Measurements from ENCODE around the gene BORA.

DNA sequence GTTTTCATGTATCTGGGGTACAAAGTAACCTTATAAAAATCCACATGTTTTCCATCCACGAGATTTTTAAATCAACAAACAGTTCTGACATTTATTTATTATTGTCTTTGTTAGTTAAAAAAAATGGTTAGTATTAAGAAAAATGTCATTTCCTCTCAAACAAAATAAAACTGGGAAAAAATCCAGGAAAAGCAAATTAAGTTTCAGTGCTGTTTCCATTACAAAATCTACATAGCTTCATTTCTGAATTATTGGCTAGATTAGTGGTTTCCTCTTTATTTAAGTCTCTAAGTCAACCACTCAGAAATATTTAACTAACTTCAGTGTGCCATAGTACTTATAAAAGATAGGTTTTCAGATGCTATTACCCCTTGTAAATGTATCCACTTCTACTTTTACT, 49.4 kb upstream of the BORA start:
- TF ChIP-seq, protein P1, sequence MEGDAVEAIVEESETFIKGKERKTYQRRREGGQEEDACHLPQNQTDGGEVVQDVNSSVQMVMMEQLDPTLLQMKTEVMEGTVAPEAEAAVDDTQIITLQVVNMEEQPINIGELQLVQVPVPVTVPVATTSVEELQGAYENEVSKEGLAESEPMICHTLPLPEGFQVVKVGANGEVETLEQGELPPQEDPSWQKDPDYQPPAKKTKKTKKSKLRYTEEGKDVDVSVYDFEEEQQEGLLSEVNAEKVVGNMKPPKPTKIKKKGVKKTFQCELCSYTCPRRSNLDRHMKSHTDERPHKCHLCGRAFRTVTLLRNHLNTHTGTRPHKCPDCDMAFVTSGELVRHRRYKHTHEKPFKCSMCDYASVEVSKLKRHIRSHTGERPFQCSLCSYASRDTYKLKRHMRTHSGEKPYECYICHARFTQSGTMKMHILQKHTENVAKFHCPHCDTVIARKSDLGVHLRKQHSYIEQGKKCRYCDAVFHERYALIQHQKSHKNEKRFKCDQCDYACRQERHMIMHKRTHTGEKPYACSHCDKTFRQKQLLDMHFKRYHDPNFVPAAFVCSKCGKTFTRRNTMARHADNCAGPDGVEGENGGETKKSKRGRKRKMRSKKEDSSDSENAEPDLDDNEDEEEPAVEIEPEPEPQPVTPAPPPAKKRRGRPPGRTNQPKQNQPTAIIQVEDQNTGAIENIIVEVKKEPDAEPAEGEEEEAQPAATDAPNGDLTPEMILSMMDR (IDR thresholded peaks at IDR 0.05) = no peak
- no peak for TF ChIP-seq POLR2A (IDR thresholded peaks at IDR 0.05)
- no peak for TF ChIP-seq EP300 (IDR thresholded peaks at IDR 0.05)

Data from ovary (tissue), 3 donors.